CD4-positive, alpha-beta T cell treated with Interleukin-4 for 1 hour (primary cell): ENCODE measurements around the gene NANOS3.
A peak's percentile ranks its signal among the peaks of the same experiment; 100 is the strongest.
"Not testable (repeated sequence)": the region's sequence is repeated elsewhere in the genome, so short reads cannot be mapped to it uniquely, and the experiment has no call there.

Experiments used
- DNase-seq, 2 donors: peaks; one replicate each; pipeline ENCODE4 v3.0.0-alpha.2; 2020 to 2022

The NANOS3 gene

DNA sequence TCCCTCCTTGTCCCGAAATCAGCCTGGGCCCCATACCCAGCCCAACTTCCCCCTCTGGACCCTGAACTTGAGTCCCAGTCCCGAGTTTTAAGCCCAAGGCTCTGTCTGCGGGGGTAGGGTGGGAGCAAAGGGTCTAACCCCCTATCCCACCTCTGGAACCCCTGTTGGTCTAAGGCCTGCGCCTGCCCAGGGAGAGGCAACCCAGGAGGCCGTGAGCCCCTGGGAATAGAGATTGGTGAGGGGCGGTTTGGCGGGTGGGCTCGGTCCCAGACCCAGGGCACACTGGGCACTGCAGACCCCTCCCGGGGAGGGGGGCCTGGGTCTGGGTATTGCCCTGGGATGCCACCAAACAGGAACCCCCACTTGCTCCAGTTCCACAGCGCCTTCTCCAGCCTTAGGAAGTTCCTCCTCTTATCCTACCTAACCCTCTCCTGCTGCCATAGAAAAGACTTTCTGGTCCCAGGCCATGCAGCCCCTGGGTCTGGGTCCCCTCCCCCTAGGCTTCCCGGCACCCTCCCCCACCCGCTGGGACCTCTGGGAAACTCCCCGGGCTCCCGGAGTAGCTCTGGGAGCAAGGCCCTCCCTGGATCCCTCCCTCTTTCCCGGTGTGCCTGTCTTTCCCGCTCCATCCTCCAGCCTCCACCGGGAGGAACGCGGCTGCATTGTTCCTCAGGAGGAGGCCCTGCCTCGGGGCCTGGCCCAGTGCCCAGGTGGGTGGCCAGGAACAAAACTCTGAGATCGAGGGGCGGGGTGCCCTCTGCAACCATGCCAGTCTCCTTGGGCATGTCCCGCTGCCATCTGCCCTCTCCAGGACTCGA, 33.6 kb upstream of the NANOS3 start:
- DNase-seq: no peak

DNA sequence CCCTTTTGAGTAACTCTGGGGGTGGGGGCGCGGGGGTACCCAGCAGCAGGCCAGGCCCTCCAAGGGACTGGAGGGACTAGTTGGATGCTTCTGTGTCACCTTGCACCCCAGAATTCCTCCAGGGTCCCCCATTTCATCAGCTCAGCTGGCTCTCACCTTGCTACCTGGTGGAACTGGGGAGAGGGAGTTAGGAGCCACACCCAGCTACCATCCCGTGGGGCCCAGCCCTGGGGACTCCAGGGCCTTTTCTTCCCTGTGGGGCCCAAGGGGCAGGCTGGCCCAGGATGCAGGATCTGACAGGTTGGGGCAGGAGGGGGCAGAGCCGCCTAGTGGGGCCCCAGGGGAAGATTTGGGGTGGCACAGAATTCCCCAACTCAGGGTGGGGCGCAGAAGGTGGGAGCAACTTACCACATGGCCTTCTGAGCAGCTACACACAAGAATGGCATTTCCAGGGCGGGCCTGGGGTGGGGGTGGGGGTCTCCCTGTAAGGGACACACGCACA, 32.8 kb upstream of the NANOS3 start:
- DNase-seq: peak in 1 of 2 donors; percentile 52

DNA sequence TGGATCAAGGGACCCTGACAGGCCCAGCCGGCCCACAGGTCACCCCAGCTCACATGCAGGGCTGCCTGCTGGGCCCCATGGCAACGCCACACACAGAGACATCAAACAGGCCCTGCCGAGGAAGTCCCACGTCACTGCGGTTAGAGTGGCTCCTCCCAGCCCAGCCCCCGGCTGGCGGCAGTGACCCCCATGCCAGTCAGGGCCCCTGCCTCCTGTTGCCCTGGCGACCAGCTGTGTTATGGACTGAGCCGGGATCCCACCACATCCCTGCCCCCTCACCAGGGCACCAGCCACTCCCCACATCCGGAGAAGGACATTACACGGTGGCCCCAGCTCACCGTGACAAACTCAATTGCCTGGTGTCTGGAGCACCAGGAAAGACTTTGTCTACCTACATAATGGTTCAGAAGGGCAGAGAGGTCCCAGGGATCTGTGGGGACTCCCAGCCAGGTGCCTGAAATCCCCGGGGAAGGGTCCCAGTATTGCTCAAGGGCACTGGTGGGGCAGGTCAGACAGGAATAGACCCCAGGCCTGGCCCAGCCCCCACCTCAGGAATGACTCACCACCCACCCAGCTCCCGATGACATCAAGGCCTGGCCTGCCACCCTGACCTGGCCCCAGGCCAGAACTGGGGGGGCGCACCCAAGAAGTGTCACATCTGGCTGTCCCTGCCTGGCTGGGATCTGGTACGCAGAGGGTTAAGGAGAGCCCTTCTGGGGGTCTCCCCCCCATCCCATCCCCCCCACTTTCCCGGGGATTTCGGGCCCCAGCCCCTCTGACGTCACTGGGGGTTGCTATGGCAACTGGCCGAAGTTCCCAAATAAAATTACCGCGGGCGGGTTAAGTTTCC, 30.2 kb upstream of the NANOS3 start:
- DNase-seq: peak; percentile 100

- peak; percentile 90 to 92 for DNase-seq
Observed at GRCh38 chr19:13847407-13848339, 29.3 kb upstream of the NANOS3 start.

DNA sequence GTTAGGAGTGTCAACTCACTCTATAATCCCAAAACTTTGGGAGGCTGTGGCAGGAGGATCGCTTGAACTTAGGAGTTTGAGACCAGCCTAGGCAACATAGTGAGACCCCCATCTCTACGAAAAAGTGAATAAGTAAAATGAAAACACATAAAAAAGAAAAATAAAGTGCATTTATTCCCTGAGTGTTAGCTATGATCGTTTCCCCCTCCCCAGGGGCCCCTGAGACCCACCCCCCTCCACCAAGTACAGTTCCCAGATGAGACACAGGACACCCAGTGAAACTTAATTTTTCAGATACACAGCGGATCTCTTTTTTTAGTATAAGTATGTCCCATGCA, 28.6 kb upstream of the NANOS3 start:
- DNase-seq: no peak

GRCh38 chr19:13848798-13849676, 27.9 kb upstream of the NANOS3 start:
- DNase-seq: no peak

- peak; percentile 82 to 86 for DNase-seq
Observed at GRCh38 chr19:13849991-13850909, 26.7 kb upstream of the NANOS3 start.

GRCh38 chr19:13850910-13851733, 25.8 kb upstream of the NANOS3 start:
- DNase-seq: peak; percentile 64 to 83

DNA sequence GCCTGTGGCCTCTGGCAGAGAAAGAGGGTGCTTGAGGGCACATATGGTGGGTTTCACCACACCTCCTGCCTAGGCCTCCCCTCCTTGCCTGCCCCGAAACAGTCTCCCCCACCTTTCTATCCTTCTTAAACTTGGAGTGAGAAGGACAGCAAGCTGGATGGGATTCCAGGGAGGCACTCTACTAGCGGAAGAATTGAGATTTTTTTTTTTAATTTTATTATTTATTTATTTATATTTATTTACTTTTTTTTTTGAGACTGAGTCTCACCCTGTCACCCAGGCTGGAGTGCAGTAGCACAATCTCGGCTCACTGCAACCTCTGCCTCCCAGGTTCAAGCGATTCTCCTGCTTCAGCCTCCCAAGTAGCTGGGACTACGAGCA, 25.2 kb upstream of the NANOS3 start:
- DNase-seq: not testable (repeated sequence)

GRCh38 chr19:13852171-13852707, 24.7 kb upstream of the NANOS3 start:
- not testable (repeated sequence) for DNase-seq

DNA sequence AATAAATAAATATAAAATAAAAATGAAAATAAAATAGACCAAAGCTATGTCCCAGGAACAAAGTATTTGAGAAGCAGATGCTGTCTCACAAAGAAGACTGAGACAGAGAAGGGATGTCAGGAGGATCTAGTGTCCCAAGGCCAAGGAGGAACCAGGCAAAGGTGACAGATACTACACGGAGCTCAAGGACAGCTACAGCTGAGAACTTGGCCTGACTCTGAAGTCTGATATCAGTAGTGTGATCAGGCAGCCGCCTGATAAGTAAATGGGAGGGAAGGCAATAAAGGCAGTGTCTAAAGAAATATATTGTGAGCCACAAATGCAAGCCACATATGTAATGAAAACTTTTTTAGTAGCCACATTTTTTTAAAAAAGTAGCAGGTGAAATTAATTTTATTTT, 20.4 kb upstream of the NANOS3 start:
- DNase-seq: no peak

DNA sequence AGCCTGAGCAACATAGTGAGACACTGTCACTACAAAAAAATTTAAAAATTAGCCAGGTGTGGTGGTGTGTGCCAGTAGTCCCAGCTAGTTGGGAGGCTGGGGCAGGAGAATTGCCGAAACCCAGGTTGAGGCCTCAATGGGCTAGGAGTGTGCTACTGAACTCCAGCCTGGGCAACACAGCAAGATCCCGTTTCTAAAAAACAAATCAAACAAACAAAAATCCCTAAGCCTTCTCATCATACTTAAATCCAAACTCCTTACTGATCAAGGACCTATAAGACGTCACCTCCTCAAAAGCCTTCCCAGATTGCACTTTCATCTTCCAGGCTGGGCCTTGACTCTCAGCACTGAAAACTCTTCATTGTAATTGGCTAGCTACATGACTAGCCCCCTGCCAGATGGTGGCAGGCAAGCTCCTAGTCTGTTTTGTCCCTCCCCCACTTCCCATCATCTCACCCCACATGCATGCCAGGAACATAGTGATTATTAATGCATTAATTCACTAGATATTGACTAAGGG, 17.5 kb upstream of the NANOS3 start:
- no peak for DNase-seq

GRCh38 chr19:13860679-13861391, 16.1 kb upstream of the NANOS3 start:
- no peak for DNase-seq

DNA sequence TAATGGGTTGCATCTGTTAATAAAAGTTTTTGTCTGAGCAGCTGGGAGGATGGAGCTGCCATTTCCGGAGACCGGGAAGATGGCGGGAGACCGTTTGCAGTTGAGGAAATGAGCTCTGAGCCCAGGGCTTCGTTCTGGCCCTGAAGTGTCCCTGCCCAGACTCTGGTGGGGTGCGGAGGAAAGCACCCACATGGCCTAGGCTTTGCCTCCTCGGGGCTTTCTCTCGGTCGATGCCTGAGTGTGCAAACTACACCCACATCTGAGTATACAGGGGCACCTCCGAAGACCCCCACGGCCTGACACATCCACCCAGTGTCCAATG, 15.6 kb upstream of the NANOS3 start:
- DNase-seq: no peak

- DNase-seq: peak; percentile 91 to 93
Observed at GRCh38 chr19:13861714-13862531, 15.0 kb upstream of the NANOS3 start.

GRCh38 chr19:13864046-13864666, 12.8 kb upstream of the NANOS3 start:
- DNase-seq: peak in 1 of 2 donors; percentile 13
